Measurements from ENCODE around the gene TBC1D2B. TPM values are rescaled to one million over a fixed set of nuclear protein-coding genes. Genes with fewer than 3 reads are reported as not detected.

The TBC1D2B gene
- total RNA-seq, 1 experiment from 2014 or later = 50.0 TPM

- TF ChIP-seq, protein P1, sequence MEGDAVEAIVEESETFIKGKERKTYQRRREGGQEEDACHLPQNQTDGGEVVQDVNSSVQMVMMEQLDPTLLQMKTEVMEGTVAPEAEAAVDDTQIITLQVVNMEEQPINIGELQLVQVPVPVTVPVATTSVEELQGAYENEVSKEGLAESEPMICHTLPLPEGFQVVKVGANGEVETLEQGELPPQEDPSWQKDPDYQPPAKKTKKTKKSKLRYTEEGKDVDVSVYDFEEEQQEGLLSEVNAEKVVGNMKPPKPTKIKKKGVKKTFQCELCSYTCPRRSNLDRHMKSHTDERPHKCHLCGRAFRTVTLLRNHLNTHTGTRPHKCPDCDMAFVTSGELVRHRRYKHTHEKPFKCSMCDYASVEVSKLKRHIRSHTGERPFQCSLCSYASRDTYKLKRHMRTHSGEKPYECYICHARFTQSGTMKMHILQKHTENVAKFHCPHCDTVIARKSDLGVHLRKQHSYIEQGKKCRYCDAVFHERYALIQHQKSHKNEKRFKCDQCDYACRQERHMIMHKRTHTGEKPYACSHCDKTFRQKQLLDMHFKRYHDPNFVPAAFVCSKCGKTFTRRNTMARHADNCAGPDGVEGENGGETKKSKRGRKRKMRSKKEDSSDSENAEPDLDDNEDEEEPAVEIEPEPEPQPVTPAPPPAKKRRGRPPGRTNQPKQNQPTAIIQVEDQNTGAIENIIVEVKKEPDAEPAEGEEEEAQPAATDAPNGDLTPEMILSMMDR (IDR thresholded peaks at IDR 0.05; ENCODE audit: unreplicated experiment) = no peak
- no peak overlapping the region for H3K4me3 Mint-ChIP-seq (ENCODE audit: low read depth, unreplicated experiment)
- no peaks in the 10 kb centered on the region for H3K9me3 Mint-ChIP-seq (ENCODE audit: low read depth, unreplicated experiment)
- H3K27me3 Mint-ChIP-seq (ENCODE audit: unreplicated experiment) = no peaks in the 10 kb centered on the region
- H3K4me1 Mint-ChIP-seq (ENCODE audit: low read depth, unreplicated experiment) = peaks cover under 1% of the 10 kb centered on the region
- intact Hi-C loops (cut with micrococcal nuclease; ENCODE audit: unreplicated experiment) = no loop called here
- CTCF ChIA-PET = interaction anchor here (1.2 kb wide), 1 partner anchor 13 kb away, joined by 4 read pairs; no protein-coding TSS in a partner anchor
- DNase-seq = no peak
- BruUV-seq (replicated peaks) = no TSS peak
- H3K36me3 Mint-ChIP-seq (ENCODE audit: insufficient read depth, unreplicated experiment) = peaks cover 3% of the 10 kb centered on the region
- H3K27ac Mint-ChIP-seq (ENCODE audit: unreplicated experiment) = no peak overlapping the region
Measured at GRCh38 chr15:78018946-78019644, 58.4 kb downstream of the TBC1D2B start.

DNA sequence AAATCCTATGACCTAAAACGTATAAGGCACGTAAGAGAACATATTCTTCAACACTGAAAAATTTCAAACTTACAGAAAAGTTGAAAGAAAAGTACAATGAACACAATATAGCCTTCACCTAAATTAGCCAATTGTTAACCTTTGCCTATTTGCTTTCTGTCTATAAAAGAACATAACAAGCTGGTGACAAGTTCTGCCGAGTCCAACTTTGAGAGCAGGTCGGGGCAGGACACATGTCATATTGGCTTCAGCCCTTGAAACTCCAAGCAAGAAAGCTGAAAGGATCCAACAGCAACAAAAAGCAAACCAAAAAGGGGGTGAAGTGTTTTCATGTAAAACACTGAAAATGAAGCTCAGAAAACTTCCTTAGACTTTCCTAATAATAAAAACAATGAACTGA lies 59.1 kb downstream of the TBC1D2B start:
- no peaks in the 10 kb centered on the region for H3K9me3 Mint-ChIP-seq (ENCODE audit: low read depth, unreplicated experiment)
- CTCF ChIA-PET = interaction anchor here (1.2 kb wide), 1 partner anchor 12 kb away, joined by 4 read pairs; no protein-coding TSS in a partner anchor
- intact Hi-C loops (cut with micrococcal nuclease; ENCODE audit: unreplicated experiment) = no loop called here
- H3K4me3 Mint-ChIP-seq (ENCODE audit: low read depth, unreplicated experiment) = no peak overlapping the region
- peaks cover 7% of the 10 kb centered on the region for H3K4me1 Mint-ChIP-seq (ENCODE audit: low read depth, unreplicated experiment)
- no peaks in the 10 kb centered on the region for H3K27me3 Mint-ChIP-seq (ENCODE audit: unreplicated experiment)
- TF ChIP-seq, protein P1 (IDR thresholded peaks at IDR 0.05; ENCODE audit: unreplicated experiment) = no peak
- peaks cover 3% of the 10 kb centered on the region for H3K36me3 Mint-ChIP-seq (ENCODE audit: insufficient read depth, unreplicated experiment)
- no peak for DNase-seq
- no TSS peak for BruUV-seq (replicated peaks)
- no peak overlapping the region for H3K27ac Mint-ChIP-seq (ENCODE audit: unreplicated experiment)

DNA sequence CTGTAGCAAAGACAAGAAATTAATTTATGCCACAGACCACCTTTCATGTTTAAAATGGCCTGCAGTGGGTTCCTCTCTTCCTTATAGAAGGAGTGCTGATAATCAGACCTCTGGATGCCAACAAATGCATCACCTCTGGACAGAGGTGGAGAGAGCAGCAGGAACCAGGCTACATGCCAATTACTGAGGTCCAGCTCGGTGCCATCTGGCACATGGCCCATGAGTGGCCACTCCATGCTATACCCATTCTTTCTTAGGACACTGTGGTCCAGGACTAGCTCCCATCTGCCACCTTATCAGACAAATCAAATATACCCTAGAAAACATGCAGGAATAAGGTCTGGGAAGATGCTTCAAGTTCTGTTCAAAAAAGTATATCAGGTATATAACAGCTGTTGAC lies 60.7 kb downstream of the TBC1D2B start:
- TF ChIP-seq, protein P1 (IDR thresholded peaks at IDR 0.05; ENCODE audit: unreplicated experiment) = no peak
- no peak overlapping the region for H3K4me3 Mint-ChIP-seq (ENCODE audit: low read depth, unreplicated experiment)
- DNase-seq = no peak
- H3K27ac Mint-ChIP-seq (ENCODE audit: unreplicated experiment) = no peak overlapping the region
- intact Hi-C loops (cut with micrococcal nuclease; ENCODE audit: unreplicated experiment) = no loop called here
- H3K4me1 Mint-ChIP-seq (ENCODE audit: low read depth, unreplicated experiment) = peaks cover 21% of the 10 kb centered on the region
- H3K27me3 Mint-ChIP-seq (ENCODE audit: unreplicated experiment) = no peaks in the 10 kb centered on the region
- no peaks in the 10 kb centered on the region for H3K9me3 Mint-ChIP-seq (ENCODE audit: low read depth, unreplicated experiment)
- peaks cover 10% of the 10 kb centered on the region for H3K36me3 Mint-ChIP-seq (ENCODE audit: insufficient read depth, unreplicated experiment)
- BruUV-seq (replicated peaks) = no TSS peak
- CTCF ChIA-PET = no interaction called here

- Mint-ChIP-seq H3K27ac (ENCODE audit: unreplicated experiment) (peak overlapping the region; percentile 64), H3K27me3 (ENCODE audit: unreplicated experiment) (no peaks in the 10 kb centered on the region), H3K9me3 (ENCODE audit: low read depth, unreplicated experiment) (no peaks in the 10 kb centered on the region), H3K4me3 (ENCODE audit: low read depth, unreplicated experiment) (peak overlapping the region; percentile 28), H3K36me3 (ENCODE audit: insufficient read depth, unreplicated experiment) (peaks cover 21% of the 10 kb centered on the region), H3K4me1 (ENCODE audit: low read depth, unreplicated experiment) (peaks cover 33% of the 10 kb centered on the region)
- no TSS peak for BruUV-seq (replicated peaks)
- TF ChIP-seq, protein P1 (IDR thresholded peaks at IDR 0.05; ENCODE audit: unreplicated experiment) = no peak
- CTCF ChIA-PET = interaction anchor here (0.9 to 1.0 kb wide), 2 partner anchors 19 to 137 kb away, joined by 3 to 4 read pairs; partner anchors contain the start of gene IDH3A
- peak; percentile 73 for DNase-seq
- intact Hi-C loops (cut with micrococcal nuclease; ENCODE audit: unreplicated experiment) = no loop called here
Measured at GRCh38 chr15:78012643-78013077, 64.9 kb downstream of the TBC1D2B start.
